Neural cell (in vitro differentiated cells): ENCODE results near the gene MYBPC3.

ENCODE experiments used
- POLR2AphosphoS5 ChIP-seq: IDR thresholded peaks from 2 replicates; pipeline ENCODE4 v1.6.1; 2012
- TAF1 ChIP-seq: IDR thresholded peaks from 2 replicates; pipeline ENCODE4 v1.6.1; 2012; ENCODE audit warnings: low read depth
- TF ChIP-seq, protein P1 (sequence below): fragments of 450-650 bp; IDR thresholded peaks from 2 replicates; pipeline ENCODE4 v1.5.1; 2014; ENCODE audit warnings: antibody characterized with exemption, mild to moderate bottlenecking, moderate library complexity; ENCODE audit not compliant: poor library complexity, severe bottlenecking

DNA sequence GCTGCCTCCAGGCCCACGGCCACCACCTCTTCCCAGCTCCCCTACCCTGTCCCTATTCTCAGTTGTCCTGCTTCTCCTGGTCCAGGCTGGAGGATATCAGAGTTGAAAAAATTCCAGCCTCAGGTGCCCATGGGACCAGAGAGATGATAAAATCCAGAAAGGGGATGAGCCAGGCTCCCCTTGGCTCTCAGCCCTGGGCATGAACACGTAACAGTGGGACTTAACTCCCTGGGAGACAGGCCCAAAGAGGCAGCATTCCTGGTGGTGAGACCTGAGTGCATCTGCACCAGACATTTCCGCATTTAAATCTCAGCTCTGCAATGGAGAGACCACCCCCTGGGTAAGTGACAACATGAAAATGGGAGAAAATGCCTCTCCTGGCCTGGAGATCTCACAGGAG lies 45.5 kb upstream of the MYBPC3 start:
- TF ChIP-seq POLR2AphosphoS5 = no peak
- TF ChIP-seq, protein P1, sequence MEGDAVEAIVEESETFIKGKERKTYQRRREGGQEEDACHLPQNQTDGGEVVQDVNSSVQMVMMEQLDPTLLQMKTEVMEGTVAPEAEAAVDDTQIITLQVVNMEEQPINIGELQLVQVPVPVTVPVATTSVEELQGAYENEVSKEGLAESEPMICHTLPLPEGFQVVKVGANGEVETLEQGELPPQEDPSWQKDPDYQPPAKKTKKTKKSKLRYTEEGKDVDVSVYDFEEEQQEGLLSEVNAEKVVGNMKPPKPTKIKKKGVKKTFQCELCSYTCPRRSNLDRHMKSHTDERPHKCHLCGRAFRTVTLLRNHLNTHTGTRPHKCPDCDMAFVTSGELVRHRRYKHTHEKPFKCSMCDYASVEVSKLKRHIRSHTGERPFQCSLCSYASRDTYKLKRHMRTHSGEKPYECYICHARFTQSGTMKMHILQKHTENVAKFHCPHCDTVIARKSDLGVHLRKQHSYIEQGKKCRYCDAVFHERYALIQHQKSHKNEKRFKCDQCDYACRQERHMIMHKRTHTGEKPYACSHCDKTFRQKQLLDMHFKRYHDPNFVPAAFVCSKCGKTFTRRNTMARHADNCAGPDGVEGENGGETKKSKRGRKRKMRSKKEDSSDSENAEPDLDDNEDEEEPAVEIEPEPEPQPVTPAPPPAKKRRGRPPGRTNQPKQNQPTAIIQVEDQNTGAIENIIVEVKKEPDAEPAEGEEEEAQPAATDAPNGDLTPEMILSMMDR = no peak
- no peak for TF ChIP-seq TAF1
